ENCODE measurements around the gene OSMR. TPM values are rescaled to one million over a fixed set of nuclear protein-coding genes. Genes with fewer than 3 reads are reported as not detected.

Gene OSMR
- total RNA-seq, 1 donor from 2014 or later: 0.58 TPM

- no peaks in the 10 kb centered on the region for H3K36me3 Mint-ChIP-seq
Measured at GRCh38 chr5:38799556-38800377, 46.0 kb upstream of the OSMR start.

DNA sequence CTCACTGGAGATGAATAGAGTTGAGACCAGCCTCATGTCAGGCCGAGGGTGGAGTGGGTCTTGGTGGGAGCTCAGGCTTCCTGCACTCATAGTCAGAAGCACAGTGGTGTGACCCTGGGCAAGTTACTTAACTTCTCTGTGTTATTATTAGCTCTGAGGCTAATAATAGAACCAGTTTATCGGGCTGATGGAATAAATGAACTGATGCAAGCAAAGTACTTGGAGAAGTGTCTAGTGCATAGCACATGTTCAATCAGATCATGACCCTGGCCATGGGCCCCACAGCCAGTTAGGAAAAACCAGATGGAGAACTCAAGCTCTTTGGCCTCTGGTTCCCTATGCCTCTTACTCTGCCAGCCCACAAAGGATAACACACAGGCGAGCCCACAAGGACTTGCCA is 45.3 kb upstream of the OSMR start:
- Histone ChIP-seq H3K4me3 (no peak overlapping the region), H3K9ac (no peak overlapping the region), H3K4me2 (no peak overlapping the region), H3K27me3 (no peaks in the 10 kb centered on the region), H3K79me2 (ENCODE audit: low read depth) (no peaks in the 10 kb centered on the region), H2AFZ (replicated peaks) (no peak overlapping the region), H3K27ac (no peak overlapping the region), H3K9me3 (ENCODE audit: low read depth) (no peaks in the 10 kb centered on the region), H3K4me1 (no peaks in the 10 kb centered on the region), H3K36me3 (no peaks in the 10 kb centered on the region), H3F3A (ENCODE audit: low read depth) (no peaks in the 10 kb centered on the region), H4K20me1 (ENCODE audit: low read depth) (no peaks in the 10 kb centered on the region)
- TF ChIP-seq EZH2 (IDR thresholded peaks at IDR 0.05) (no peak), EZH2phosphoT487 (IDR thresholded peaks at IDR 0.05) (no peak)
- TF ChIP-seq, protein P1, sequence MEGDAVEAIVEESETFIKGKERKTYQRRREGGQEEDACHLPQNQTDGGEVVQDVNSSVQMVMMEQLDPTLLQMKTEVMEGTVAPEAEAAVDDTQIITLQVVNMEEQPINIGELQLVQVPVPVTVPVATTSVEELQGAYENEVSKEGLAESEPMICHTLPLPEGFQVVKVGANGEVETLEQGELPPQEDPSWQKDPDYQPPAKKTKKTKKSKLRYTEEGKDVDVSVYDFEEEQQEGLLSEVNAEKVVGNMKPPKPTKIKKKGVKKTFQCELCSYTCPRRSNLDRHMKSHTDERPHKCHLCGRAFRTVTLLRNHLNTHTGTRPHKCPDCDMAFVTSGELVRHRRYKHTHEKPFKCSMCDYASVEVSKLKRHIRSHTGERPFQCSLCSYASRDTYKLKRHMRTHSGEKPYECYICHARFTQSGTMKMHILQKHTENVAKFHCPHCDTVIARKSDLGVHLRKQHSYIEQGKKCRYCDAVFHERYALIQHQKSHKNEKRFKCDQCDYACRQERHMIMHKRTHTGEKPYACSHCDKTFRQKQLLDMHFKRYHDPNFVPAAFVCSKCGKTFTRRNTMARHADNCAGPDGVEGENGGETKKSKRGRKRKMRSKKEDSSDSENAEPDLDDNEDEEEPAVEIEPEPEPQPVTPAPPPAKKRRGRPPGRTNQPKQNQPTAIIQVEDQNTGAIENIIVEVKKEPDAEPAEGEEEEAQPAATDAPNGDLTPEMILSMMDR (IDR thresholded peaks at IDR 0.05): no peak
- H3K27ac Mint-ChIP-seq: no peak overlapping the region
- H3K4me1 Mint-ChIP-seq: no peaks in the 10 kb centered on the region
- peaks cover 3% of the 10 kb centered on the region for H3K27me3 Mint-ChIP-seq (ENCODE audit: insufficient read depth, low read depth)
- no peak overlapping the region for H3K4me3 Mint-ChIP-seq
- no peaks in the 10 kb centered on the region for H3K9me3 Mint-ChIP-seq
- H3K36me3 Mint-ChIP-seq: no peaks in the 10 kb centered on the region
- DNase-seq (ENCODE audit: low spot score): no peak

More at GRCh38 chr5:38799556-38800377, 46.0 kb upstream of the OSMR start:
- TF ChIP-seq EZH2 (IDR thresholded peaks at IDR 0.05) (no peak), EZH2phosphoT487 (IDR thresholded peaks at IDR 0.05) (no peak)
- TF ChIP-seq, protein P1 (IDR thresholded peaks at IDR 0.05): no peak
- no peaks in the 10 kb centered on the region for H3K9me3 Mint-ChIP-seq
- Histone ChIP-seq H3K36me3 (no peaks in the 10 kb centered on the region), H3K4me3 (no peak overlapping the region), H3K9ac (no peak overlapping the region), H4K20me1 (ENCODE audit: low read depth) (no peaks in the 10 kb centered on the region), H2AFZ (replicated peaks) (no peak overlapping the region), H3K9me3 (ENCODE audit: low read depth) (no peaks in the 10 kb centered on the region), H3K4me2 (no peak overlapping the region), H3K4me1 (no peaks in the 10 kb centered on the region), H3K27me3 (no peaks in the 10 kb centered on the region), H3F3A (ENCODE audit: low read depth) (no peaks in the 10 kb centered on the region), H3K27ac (no peak overlapping the region), H3K79me2 (ENCODE audit: low read depth) (no peaks in the 10 kb centered on the region)
- no peak overlapping the region for H3K4me3 Mint-ChIP-seq
- no peak for DNase-seq (ENCODE audit: low spot score)
- H3K27me3 Mint-ChIP-seq (ENCODE audit: insufficient read depth, low read depth): peaks cover 3% of the 10 kb centered on the region
- no peaks in the 10 kb centered on the region for H3K4me1 Mint-ChIP-seq
- peak overlapping the region; percentile 7 for H3K27ac Mint-ChIP-seq

GRCh38 chr5:38802125-38802524 is 43.7 kb upstream of the OSMR start:
- Mint-ChIP-seq H3K27ac (no peak overlapping the region), H3K9me3 (no peaks in the 10 kb centered on the region)
- TF ChIP-seq EZH2phosphoT487 (IDR thresholded peaks at IDR 0.05) (no peak), EZH2 (IDR thresholded peaks at IDR 0.05) (no peak)
- TF ChIP-seq, protein P1 (IDR thresholded peaks at IDR 0.05): no peak

More at GRCh38 chr5:38802125-38802524, 43.7 kb upstream of the OSMR start:
- no peak overlapping the region for H3K4me2 ChIP-seq
- Mint-ChIP-seq H3K27me3 (ENCODE audit: insufficient read depth, low read depth) (no peaks in the 10 kb centered on the region), H3K36me3 (no peaks in the 10 kb centered on the region), H3K4me3 (no peak overlapping the region), H3K4me1 (peaks cover 5% of the 10 kb centered on the region)
- no peak overlapping the region for H3K9ac ChIP-seq
- no peaks in the 10 kb centered on the region for H3F3A ChIP-seq (ENCODE audit: low read depth)
- no peaks in the 10 kb centered on the region for H3K79me2 ChIP-seq (ENCODE audit: low read depth)
- DNase-seq (ENCODE audit: low spot score): no peak
- no peaks in the 10 kb centered on the region for H4K20me1 ChIP-seq (ENCODE audit: low read depth)
- H3K27ac ChIP-seq: no peak overlapping the region
- no peak overlapping the region for H3K4me3 ChIP-seq
- H3K4me1 ChIP-seq: no peaks in the 10 kb centered on the region
- no peaks in the 10 kb centered on the region for H3K9me3 ChIP-seq (ENCODE audit: low read depth)
- H3K27me3 ChIP-seq: no peaks in the 10 kb centered on the region
- no peaks in the 10 kb centered on the region for H3K36me3 ChIP-seq
- no peak overlapping the region for H2AFZ ChIP-seq (replicated peaks)
